Iris pigment epithelial cell (primary cell): Measurements from ENCODE around the gene DSCAM.
"Not testable (repeated sequence)": the region's sequence is repeated elsewhere in the genome, so short reads cannot be mapped to it uniquely, and the experiment has no call there.

Experiments
- DNase-seq: peaks from one replicate; pipeline ENCODE4 v3.0.0-alpha.2; 2011; ENCODE audit warnings: low read depth

Gene DSCAM, protein sequence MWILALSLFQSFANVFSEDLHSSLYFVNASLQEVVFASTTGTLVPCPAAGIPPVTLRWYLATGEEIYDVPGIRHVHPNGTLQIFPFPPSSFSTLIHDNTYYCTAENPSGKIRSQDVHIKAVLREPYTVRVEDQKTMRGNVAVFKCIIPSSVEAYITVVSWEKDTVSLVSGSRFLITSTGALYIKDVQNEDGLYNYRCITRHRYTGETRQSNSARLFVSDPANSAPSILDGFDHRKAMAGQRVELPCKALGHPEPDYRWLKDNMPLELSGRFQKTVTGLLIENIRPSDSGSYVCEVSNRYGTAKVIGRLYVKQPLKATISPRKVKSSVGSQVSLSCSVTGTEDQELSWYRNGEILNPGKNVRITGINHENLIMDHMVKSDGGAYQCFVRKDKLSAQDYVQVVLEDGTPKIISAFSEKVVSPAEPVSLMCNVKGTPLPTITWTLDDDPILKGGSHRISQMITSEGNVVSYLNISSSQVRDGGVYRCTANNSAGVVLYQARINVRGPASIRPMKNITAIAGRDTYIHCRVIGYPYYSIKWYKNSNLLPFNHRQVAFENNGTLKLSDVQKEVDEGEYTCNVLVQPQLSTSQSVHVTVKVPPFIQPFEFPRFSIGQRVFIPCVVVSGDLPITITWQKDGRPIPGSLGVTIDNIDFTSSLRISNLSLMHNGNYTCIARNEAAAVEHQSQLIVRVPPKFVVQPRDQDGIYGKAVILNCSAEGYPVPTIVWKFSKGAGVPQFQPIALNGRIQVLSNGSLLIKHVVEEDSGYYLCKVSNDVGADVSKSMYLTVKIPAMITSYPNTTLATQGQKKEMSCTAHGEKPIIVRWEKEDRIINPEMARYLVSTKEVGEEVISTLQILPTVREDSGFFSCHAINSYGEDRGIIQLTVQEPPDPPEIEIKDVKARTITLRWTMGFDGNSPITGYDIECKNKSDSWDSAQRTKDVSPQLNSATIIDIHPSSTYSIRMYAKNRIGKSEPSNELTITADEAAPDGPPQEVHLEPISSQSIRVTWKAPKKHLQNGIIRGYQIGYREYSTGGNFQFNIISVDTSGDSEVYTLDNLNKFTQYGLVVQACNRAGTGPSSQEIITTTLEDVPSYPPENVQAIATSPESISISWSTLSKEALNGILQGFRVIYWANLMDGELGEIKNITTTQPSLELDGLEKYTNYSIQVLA (N-terminal part only)

DNA sequence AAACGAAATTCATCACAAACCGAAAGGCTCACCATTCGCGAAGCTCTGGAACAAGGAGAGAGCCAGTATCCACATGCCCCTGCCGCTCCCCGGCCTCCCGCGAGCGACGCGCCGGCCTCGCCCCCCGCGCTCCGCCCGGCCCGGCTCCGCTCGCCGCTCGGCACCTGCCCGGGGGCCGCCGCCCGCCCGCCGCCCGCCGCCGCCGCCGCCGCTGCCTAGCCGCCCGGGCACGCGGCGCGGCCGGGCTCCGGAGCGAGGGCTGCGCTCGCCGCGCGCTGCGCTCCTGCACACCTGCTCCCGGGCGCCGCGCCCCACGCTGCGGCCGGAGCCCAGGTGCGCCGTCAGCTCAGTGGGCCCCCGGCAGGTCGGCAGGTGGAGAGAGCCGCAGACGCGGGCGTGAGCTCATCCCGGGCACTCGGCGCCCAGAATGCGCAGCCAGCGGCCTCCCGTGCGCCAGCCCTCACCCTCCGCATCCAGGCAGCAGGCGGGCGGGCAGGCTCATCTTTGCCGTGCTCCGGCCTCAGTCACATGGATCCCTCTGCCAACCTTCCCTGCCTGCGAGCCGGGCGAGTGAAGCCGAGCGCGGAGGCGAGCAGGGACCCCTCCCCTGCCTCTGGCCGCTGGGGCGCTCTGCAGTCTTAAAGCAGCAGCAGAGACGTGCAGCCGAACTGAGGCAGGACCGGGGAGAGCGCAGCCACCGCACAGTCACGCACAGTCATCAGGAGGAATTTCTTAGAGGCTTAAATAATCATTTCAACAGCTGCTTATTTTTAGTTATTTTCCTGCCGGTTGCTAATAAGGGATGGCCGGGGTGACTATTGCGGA lies at the start of gene DSCAM:
TSS of gene DSCAM (minus strand) at position 572 of the 825 bp plus-strand sequence. CDS start at position 75, 497 bp downstream.
- DNase-seq: no peak

GRCh38 chr21:40895697-40896096 lies 48.7 kb upstream of the DSCAM start:
- DNase-seq: not testable (repeated sequence)

GRCh38 chr21:40886931-40887330 lies 40.0 kb upstream of the DSCAM start:
- no peak for DNase-seq

DNA sequence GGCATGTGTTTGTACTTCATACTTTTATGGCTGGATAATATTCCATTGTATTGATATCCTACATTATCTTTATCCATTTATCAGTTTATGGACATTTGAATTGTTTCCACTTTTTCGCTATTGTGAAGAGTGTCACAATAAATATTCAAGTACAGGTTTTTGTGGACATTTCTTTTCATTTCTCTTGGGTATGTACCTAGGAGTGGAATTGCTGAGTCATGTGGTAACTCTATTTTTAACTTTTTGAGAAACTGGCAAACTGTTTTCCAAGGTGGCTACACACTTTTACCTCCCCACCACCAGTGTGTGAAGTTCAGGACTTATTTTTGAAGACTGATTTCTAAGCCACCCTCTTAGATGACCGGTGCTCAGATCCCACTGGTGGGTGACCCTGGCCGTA lies 39.0 kb upstream of the DSCAM start:
- no peak for DNase-seq

DNA sequence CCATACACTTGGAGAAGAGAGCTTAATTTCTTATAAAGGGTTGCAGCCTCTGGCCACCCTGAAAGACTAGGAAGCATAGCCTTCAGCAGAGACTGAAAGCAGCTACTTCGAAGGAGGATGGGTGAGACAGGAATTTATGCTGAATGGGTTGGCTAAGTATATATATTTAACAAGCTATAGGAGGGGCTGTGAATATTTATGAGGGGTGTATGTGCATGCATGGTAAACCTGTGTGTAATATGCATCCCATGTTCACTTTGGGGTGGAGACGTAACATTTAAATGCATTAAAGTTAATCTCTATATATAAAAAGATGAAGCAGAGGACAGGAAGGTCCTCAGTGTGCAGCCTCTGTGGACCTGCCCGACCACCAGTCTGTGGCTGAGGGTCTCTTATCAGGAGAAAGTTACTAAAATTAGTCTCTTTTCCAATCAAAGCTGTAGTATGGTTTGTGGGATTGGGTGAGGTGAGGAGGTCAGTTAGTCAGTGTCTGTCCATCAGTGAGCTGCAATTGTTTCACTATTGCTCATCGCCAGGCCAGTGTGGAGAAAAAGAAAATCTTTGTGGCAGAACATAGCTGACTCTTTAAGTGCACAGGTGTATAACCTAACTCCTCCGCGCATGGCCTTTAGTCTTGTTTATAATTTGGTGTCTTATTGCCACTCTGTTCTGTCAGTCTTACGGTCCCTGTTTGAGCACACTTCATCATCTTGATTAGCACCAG lies 35.4 kb upstream of the DSCAM start:
- DNase-seq: no peak

GRCh38 chr21:40881767-40882166 lies 34.8 kb upstream of the DSCAM start:
- no peak for DNase-seq

DNA sequence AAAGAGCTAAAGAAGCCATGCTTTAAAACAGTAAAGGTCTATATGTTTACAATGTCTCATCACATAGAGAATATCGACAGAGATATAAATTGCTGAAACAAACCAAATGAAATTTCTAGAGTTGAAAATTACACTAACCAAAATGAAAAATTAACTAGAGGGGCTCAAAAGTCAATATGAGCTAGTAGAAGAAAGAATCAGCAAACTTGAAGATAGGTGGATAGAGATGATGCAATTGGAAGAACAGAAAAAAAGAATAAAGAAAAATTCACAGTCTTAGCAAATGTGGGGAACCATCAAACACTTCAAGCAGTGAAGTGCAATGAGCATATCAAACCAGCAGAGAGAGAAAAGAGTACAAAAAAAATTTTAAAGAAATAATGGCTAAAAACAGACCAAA lies 24.1 kb upstream of the DSCAM start:
- no peak for DNase-seq

DNA sequence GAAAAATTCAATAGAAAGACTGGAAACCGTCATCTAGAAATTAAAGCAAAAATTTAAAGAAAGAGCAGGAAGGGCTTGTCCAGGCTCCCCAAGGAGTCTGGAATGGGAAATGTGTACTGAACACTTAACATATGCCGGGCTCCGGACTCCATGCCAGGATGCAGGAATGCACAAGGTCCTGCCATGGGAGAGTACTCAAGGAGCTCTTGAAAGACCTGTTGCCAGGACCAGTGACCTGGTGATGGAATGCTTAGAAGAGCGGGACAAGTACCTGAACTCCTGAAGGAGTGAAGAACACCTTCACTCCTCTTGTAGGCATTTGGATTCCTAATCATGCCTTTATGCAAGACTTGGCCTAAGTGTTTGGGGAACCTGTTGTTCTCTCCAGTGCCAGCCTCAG lies 16.9 kb upstream of the DSCAM start:
- DNase-seq: no peak

- DNase-seq: no peak
Measured at GRCh38 chr21:40858517-40858916, 11.6 kb upstream of the DSCAM start.

GRCh38 chr21:40853956-40854688 lies 7.2 kb upstream of the DSCAM start:
- DNase-seq: no peak

DNA sequence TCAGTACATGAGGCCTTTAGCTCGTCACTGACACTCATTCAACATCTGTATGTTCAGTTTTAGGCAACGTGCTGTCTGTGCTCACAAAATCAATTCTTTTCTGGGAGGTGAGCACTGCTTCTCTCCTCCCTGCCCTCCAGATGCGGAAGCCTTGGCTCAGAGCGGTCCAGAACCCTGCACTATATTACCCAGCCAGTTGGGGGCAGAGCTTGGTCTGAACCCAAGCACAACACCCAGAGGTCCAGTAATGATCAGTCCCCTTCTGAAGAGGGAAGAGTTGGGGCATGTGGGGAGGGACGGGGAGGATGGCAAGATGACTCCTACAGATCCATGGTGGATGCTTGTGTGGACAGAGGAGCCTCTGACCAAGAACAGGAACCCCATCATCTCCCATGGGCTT lies 5.6 kb upstream of the DSCAM start:
- DNase-seq: no peak

DNA sequence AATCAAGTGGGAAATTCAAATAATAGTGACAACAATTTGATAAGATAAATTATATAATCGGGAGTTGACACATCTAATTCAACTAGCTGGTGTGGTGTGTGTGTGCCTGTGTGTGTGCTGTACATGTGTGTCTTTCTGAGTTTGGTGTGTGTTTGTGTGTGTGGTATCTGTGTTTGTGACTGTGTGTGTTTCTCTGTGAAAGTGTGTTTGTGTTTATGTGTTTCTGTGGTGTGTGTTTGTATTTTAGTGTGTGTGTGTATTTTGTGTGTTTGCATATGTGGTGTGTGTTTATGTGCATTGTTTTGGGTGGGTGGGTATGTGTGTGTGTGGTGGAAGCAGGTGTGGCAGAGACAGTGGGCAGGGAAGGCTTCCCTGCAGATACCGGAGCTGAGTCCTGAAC lies 4.8 kb upstream of the DSCAM start:
- DNase-seq: no peak

DNA sequence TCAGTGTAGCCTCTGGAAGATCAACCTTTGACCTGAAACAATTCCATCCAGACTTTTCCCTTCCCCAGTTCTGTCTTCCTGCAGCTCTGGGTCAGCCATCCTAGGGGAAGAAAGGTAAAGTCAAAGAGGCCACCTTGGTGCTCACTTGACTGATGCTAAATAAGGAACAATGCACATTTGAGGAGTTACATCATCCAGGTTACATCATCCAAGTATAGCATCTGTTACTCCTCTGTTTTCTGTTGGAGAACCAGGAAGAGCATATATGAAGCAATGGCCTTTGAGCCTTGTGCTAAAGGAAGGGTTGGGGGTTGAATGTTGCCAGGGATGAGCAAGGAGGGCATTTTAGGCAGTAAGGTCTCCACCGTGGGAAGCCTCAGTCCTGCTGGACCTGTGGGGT lies 3.1 kb upstream of the DSCAM start:
- DNase-seq: no peak

GRCh38 chr21:40847951-40848350 lies 993 bp upstream of the DSCAM start:
- no peak for DNase-seq

DNA sequence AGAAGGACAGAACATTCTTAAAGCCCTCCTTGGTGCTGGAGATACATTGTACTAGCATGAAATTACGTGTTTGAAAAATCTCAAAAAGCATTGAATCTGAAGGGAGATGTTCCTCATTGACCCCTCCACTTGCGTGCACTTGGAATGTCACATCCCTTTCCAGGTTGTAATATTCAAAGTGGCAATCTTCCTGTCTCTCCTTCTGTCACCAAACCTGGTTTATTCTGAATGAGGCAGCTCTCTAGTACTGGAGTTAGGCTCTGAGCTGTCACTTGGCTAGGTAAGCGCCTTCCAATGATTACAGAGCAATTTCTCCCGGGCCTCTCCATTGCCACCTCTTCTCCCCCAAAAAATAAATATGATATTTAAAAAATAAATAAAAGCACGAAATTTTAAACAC lies 855 bp downstream of the DSCAM start:
- DNase-seq: no peak

DNA sequence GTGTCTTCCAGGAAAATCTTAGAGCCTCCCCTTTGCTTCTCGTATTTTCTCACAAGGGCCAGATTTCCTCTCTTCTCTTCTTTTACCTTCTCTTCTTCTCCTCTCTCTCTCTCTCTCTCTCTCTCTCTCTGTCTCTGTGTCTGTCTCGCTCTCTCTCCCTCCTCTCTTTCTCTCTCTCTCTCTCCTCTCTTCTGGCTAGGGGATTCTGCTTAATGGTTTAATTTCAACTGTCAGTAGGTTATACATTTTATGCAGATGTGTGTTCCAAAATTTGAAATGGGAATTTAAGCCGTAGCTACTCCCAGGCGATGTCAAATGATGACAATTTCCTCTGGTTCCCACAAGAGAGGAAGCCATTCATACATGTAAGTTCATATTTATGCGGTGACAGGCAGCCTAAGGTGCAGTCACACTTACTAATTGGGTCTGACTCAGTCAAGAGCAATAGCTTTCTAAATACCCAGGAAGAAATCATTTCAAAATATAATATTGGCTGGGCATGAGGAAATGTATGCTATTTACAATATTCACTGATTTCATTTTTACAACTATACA lies 1.4 kb downstream of the DSCAM start:
- no peak for DNase-seq

- DNase-seq: no peak
Measured at GRCh38 chr21:40844935-40845334, 2.0 kb downstream of the DSCAM start.

GRCh38 chr21:40842197-40842552 lies 4.8 kb downstream of the DSCAM start:
- no peak for DNase-seq

DNA sequence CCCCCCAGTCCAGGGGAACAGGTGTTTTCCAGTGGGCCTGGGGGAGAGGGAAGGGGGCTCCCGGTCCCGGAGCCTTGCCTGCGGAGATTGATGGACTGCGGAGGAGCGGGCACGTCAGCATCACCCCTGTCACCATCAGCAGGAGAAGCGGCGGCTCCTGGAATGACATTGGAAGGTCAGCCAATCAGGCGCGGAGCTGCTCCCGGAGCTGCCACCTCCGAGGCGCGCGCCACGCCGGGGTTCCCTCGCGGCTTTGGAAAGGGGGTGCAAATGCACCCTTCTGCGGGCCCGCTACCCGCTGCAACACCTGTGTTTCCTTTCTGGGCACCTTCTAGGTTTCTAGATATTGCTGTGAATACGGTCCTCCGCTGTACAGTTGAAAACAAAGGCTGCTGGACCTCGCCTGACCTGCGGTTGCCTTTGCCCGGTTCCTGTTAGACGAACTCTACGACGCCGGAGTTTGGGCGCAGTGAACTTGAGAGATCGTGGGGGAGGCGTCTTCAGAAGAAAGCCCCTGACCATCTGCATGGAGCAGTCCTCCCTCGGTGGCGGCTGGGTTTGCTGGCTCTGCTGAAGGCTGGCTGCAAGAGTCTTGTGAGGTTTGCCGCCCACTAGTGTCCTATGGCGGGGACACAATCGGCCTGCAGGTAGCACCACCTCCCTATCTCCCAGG lies 5.3 kb downstream of the DSCAM start:
- no peak for DNase-seq
